Stimulated activated CD8-positive, alpha-beta memory T cell treated with anti-CD3 and anti-CD28 coated beads, Interleukin-15, amount 100 ng/mL, for 1 hour (primary cell): Measurements from ENCODE around the gene KCNH6.

Experiments
- DNase-seq: peaks from one replicate; pipeline ENCODE4 v3.0.0-alpha.2; 2020; ENCODE audit warnings: low read depth

Gene KCNH6

DNA sequence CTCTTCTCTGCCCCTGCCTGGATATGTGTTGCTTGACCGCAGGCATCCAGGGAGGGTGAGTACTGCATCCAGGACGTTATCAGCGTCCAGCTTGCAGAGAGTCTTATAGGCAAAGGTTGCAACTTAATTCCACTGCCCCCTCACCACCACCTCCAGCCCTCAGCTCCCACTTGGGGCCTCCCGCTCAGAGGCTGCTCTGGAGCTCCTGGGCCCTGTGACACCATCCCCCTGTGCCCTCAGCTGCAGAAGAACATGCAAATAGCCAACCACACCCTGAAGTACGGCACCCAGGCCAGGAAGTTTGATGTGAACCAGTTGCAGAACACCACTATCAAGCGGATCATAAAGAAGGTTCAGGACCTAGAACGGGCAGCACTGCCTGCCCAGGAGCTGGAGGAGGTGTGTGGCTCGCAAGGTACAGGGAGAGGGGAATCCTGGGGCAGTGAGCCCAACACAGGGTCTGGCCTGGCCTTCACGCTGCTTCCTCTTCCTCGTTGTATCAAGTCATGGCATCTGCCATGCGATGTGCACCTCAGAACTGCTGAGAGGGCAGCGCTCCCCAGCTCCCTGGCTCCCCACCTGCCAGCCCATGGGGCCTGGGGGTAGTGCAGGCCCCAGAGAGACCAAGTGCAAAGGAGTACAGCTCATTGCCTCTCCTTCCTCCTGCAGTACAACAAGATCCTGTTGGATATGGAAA is 36.7 kb upstream of the KCNH6 start:
- no peak for DNase-seq

- DNase-seq: no peak
These were observed 36.2 kb upstream of the KCNH6 start for GRCh38 chr17:63487014-63487339.

- DNase-seq: no peak
These were observed 34.3 kb upstream of the KCNH6 start for GRCh38 chr17:63488851-63489250.

GRCh38 chr17:63489291-63489690 is 33.9 kb upstream of the KCNH6 start:
- no peak for DNase-seq

DNA sequence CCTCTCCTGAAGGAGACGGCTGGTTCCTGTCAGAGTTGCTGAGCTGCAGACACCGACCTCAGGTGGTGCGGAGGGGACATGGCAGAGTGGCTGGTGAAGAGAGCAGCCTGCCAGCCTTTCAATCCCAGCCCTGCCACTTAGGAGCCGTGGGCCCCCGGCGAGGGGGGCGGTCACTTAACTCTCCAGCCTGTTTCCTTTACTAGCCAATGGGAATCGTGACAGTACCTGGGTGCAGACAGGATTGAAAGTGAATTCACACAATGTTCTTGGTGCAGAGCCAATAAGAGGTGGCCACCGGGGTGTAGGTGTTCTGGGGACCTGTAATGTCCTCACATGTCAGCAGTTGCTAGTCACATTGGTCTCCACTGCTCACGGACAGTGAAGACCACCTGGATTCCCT is 32.8 kb upstream of the KCNH6 start:
- DNase-seq: no peak

DNA sequence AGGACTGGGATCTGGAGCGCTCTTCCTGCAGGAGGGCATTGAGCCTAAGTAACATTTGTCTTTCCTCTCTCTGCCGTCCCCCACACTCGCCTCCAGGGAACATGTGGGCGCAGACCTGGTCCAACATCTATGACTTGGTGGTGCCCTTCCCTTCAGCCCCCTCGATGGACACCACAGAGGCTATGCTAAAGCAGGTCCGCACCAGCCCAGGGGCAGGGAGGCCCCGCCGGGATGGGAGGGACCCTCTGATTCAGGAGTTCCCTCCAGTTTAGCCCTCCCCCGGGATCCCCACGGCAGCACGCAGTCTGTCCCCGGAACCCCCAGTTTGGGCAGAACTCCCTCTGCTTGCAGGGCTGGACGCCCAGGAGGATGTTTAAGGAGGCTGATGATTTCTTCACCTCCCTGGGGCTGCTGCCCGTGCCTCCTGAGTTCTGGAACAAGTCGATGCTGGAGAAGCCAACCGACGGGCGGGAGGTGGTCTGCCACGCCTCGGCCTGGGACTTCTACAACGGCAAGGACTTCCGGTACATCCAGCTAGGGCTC is 32.2 kb upstream of the KCNH6 start:
- no peak for DNase-seq

DNA sequence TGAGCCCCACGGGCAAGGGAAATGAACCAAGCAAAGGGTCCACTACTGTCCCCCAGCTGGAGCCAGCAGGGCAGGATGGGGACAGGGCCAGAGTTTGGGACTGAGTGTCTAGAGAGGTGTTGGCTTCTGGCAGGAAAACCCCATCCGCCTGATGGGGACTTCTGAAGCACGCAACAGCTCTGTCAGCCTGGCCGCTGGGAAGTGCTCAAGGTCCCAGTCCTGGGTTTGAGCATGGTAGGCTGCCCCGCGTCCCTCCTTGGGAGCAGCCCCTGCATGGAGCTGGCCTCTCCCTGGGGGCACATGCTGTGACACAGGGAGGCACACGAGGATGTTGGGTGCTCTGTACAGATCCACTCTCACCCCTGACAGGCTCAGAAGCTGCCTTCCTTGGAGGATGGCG is 31.7 kb upstream of the KCNH6 start:
- no peak for DNase-seq

- DNase-seq: no peak
These were observed 31.1 kb upstream of the KCNH6 start for GRCh38 chr17:63491977-63492618.

GRCh38 chr17:63492940-63493339 is 30.2 kb upstream of the KCNH6 start:
- DNase-seq: no peak

- no peak for DNase-seq
These were observed 29.7 kb upstream of the KCNH6 start for GRCh38 chr17:63493411-63493810.

- no peak for DNase-seq
These were observed 28.7 kb upstream of the KCNH6 start for GRCh38 chr17:63494300-63494928.

GRCh38 chr17:63495491-63495890 is 27.7 kb upstream of the KCNH6 start:
- no peak for DNase-seq

DNA sequence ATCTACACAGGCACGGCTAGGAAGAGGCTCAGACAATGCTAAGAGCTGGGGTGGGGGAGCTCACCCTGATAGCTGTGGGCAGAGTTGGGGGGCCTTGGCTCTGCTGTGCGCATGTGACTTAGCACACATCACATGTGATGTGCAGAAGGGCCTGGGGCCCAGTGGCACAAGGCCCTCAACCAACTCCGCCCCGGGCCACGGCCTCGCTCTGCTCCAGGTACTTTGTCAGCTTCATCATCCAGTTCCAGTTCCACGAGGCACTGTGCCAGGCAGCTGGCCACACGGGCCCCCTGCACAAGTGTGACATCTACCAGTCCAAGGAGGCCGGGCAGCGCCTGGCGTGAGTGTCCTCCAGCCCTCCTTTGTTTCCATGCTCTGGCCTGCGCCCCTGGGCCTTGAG is 27.0 kb upstream of the KCNH6 start:
- no peak for DNase-seq

- DNase-seq: no peak
These were observed 26.3 kb upstream of the KCNH6 start for GRCh38 chr17:63496663-63497400.

- no peak for DNase-seq
These were observed 25.3 kb upstream of the KCNH6 start for GRCh38 chr17:63497708-63498483.

DNA sequence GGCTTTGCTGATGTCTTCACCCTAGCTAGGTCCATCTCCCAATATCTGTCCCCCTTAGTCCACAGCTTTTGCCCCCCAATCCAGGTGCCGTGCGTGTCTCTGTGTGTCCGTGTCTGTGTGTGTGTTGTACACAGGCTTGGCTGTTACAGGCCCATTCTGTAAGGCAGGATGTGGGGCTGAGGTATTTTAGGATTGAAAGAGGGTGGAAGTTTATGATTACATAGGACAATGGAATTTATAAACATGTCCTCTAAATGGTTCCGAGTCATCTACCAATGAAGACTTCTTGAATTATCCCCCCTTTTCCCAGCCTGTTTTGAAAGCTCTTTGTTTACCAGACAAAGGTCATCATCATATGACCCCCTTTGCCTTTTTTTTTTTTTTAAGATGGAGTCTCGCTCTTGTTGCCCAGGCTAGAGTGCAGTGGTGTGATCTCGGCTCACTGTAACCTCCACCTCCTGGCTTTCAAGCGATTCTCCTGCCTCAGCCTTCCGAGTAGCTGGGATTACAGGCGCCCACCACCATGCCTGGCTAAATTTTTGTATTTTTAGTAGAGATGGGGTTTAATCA is 24.4 kb upstream of the KCNH6 start:
- DNase-seq: no peak

DNA sequence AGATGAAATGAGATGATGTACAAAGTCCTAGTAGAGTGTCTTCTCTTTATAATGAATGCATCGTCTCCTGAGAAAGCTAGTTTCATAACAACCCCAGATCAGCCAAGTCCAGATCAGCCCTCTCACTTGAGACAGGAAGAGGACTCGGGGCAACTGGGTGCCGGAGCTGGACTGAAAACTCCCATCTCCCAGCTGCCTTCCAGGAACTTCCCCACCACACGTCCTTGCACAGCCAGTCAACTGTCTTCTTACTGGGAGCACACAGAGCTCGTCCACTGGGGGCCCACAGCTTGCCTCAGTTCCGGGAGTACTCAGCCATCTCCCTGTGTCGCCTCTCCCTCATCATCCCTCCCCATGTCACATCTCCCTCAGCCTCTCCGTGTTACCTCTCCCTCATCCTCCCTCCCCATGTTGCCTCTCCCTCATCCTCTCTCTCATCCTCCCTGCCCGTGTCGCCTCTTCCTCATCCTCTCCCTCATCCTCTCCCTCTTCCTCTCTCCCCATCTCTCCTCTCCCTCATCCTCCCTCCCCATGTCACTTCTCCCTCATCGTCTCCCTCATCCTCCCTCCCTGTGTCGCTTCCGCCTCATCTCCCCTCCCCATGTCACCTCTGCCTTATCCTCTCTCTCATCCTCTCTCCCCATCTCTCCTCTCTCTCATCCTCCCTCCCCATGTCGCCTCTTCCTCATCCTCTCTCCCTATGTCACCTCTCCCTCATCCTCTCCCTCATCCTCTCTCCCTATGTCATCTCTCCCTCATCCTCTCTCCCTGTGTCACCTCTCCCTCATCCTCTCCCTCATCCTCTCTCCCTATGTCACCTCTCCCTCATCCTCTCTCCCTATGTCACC is 22.4 kb upstream of the KCNH6 start:
- DNase-seq: no peak

- DNase-seq: no peak
These were observed 19.8 kb upstream of the KCNH6 start for GRCh38 chr17:63503341-63503705.

GRCh38 chr17:63504261-63504660 is 18.9 kb upstream of the KCNH6 start:
- DNase-seq: no peak

- no peak for DNase-seq
These were observed 17.8 kb upstream of the KCNH6 start for GRCh38 chr17:63505341-63505740.

DNA sequence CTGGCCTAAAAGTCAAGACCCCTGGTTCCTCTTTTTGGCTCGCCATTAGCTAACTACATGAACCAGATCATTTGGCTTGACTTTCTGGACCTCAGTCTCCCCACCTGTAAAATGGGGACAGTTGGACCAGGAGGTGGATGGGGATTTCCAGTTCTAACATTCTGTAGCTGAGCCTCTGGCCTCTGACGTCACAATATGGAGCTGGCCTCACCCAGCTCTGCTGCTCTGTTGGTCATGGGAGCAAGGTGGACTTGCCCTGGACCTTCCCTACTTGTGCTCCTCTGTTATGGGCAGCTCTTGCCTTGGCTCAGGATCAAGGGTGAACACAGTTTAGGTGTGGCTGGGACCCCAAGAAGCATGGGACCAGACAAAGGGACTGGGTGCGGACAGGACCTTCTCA is 16.5 kb upstream of the KCNH6 start:
- DNase-seq: no peak
